GM19193 (cell line): ENCODE measurements around the gene CDC73.

Source experiments
- POLR2A ChIP-seq: IDR thresholded peaks from 4 replicates; pipeline ENCODE4 v1.6.1; 2011; ENCODE audit not compliant: insufficient read depth, insufficient read length; ENCODE audit errors: extremely low read depth

The CDC73 gene

GRCh38 chr1:193142409-193142808 is 20.6 kb downstream of the CDC73 start:
- TF ChIP-seq POLR2A, result no peak

GRCh38 chr1:193143285-193143684 is 21.5 kb downstream of the CDC73 start:
- TF ChIP-seq POLR2A, result no peak

- no peak for TF ChIP-seq POLR2A
Measured at GRCh38 chr1:193144361-193144938, 22.6 kb downstream of the CDC73 start.

- no peak for TF ChIP-seq POLR2A
Measured at GRCh38 chr1:193144999-193145398, 23.2 kb downstream of the CDC73 start.

- TF ChIP-seq POLR2A, result no peak
Measured at GRCh38 chr1:193156117-193156821, 34.4 kb downstream of the CDC73 start.

- no peak for TF ChIP-seq POLR2A
Measured at GRCh38 chr1:193156822-193157142, 35.0 kb downstream of the CDC73 start.

- TF ChIP-seq POLR2A, result no peak
Measured at GRCh38 chr1:193157360-193157759, 35.5 kb downstream of the CDC73 start.

- no peak for TF ChIP-seq POLR2A
Measured at GRCh38 chr1:193176113-193176512, 54.3 kb downstream of the CDC73 start.

GRCh38 chr1:193176788-193177187 is 55.0 kb downstream of the CDC73 start:
- TF ChIP-seq POLR2A, result no peak

GRCh38 chr1:193179094-193179493 is 57.3 kb downstream of the CDC73 start:
- TF ChIP-seq POLR2A, result no peak

GRCh38 chr1:193181536-193181935 is 59.7 kb downstream of the CDC73 start:
- TF ChIP-seq POLR2A, result no peak

GRCh38 chr1:193181985-193182384 is 60.2 kb downstream of the CDC73 start:
- no peak for TF ChIP-seq POLR2A

GRCh38 chr1:193183019-193183627 is 61.3 kb downstream of the CDC73 start:
- TF ChIP-seq POLR2A, result no peak

- TF ChIP-seq POLR2A, result no peak
Measured at GRCh38 chr1:193184776-193185175, 62.9 kb downstream of the CDC73 start.

- TF ChIP-seq POLR2A, result no peak
Measured at GRCh38 chr1:193185211-193185610, 63.4 kb downstream of the CDC73 start.
